Stomach (tissue), 9 donors: ENCODE data around the gene FARSB. TPM values are rescaled to one million over a fixed set of nuclear protein-coding genes. Genes with fewer than 3 reads are reported as not detected.
"Not testable (repeated sequence)": the region's sequence is repeated elsewhere in the genome, so short reads cannot be mapped to it uniquely, and the experiment has no call there.

Source experiments
- DNase-seq, 2 donors: peaks; one replicate each; pipeline versions ENCODE4 v3.0.0 to v3.0.0-alpha.2; 2013 to 2019
- H3K27ac ChIP-seq, 5 donors: fragments of 200-600 bp in 4 of 5; sonication (generic) in 4 of 5; one replicate each; pipeline ENCODE4 v1.5.1; 2013 to 2019; ENCODE audit warnings: mild to moderate bottlenecking in 1 of 5, moderate library complexity in 1 of 5
- H3K27me3 ChIP-seq, 3 donors: fragments of 200-600 bp; sonication (generic); one replicate each; pipeline ENCODE4 v1.5.1; 2017 to 2019; ENCODE audit warnings: mixed run types in 1 of 3
- H3K36me3 ChIP-seq, 4 donors: fragments of 200-600 bp; sonication (generic); 1 replicate in 3 of 4; 2 replicates in 1 of 4; pipeline ENCODE4 v1.5.1; 2016 to 2019
- H3K4me1 ChIP-seq, 4 donors: fragments of 200-600 bp; sonication (generic); one replicate each; pipeline ENCODE4 v1.5.1; 2016 to 2019
- H3K4me3 ChIP-seq, 4 donors: fragments of 200-600 bp; sonication (generic) in 3 of 4; one replicate each; pipeline ENCODE4 v1.5.1; 2016 to 2019; ENCODE audit warnings: mild to moderate bottlenecking in 1 of 4
- H3K9me3 ChIP-seq, 4 donors: fragments of 200-600 bp; sonication (generic); one replicate each; pipeline ENCODE4 v1.5.1; 2016 to 2019
- EP300 ChIP-seq: sonication (generic); formaldehyde crosslinking; IDR thresholded peaks from one replicate; pipeline ENCODE4 v1.6.1; 2017; ENCODE audit warnings: antibody characterized with exemption
- POLR2A ChIP-seq, 4 donors: fragments of 450-650 bp; IDR thresholded peaks; one replicate each; pipeline ENCODE4 v1.6.1; 2016; ENCODE audit warnings: antibody characterized with exemption in 4 of 4, control low read depth in 2 of 4, mild to moderate bottlenecking in 1 of 4, moderate library complexity in 1 of 4
- POLR2AphosphoS5 ChIP-seq, 3 donors: sonication (generic); formaldehyde crosslinking; IDR thresholded peaks; one replicate each; pipeline ENCODE4 v1.6.1; 2016; ENCODE audit warnings: antibody characterized with exemption in 3 of 3
- WGBS, 5 donors: extraction: QIAGEN DNeasy Blood & Tissue Kit in 3 of 5; methylation state at CpG; one replicate each; pipeline versions ENCODE4 v1.1.5 to v1.1.7; 2013 to 2018; 5-methylcytosine and 5-hydroxymethylcytosine counted together
- intact Hi-C: fragments of 100-400 bp; cut with DNase I; formaldehyde crosslinking; loops from one replicate; pipeline ENCODE4 v1.15.1; 2023; ENCODE audit warnings: low total_unique reads
- polyA plus RNA-seq, 3 donors: library from polyadenylated mRNA; stranded (reverse); fragments of 200-250 nt; gene quantifications; one replicate each; pipeline ENCODE4 v1.2.3, GENCODE V29; 2013
- total RNA-seq, 5 donors: library from RNA; depleted of rRNA; stranded (reverse); fragments of >200 nt; gene quantifications; one replicate each; pipeline versions ENCODE4 v1.1.0 to v1.2.3, GENCODE V29; 2014 to 2016
- TF ChIP-seq, protein P1 (sequence below), 7 experiments: fragments of 450-650 bp in 4 of 7; fragments of 200-600 bp in 3 of 7; sonication (generic) in 3 of 7; IDR thresholded peaks; one replicate each; pipeline ENCODE4 v1.5.1; 2016 to 2019; ENCODE audit warnings: antibody characterized with exemption in 7 of 7, control low read depth in 2 of 7, mild to moderate bottlenecking in 1 of 7
- donor health status: healthy with polysubstance abuse.
- donor health status: Bipolar disorder and iron deficiency.
- donor health status: healthy.

FARSB gene
- total and polyA plus RNA-seq, 8 donors = 1.4 to 26.3 (median 13.8) TPM

- DNase-seq = peak in 1 of 2 donors; percentile 51
- H3K27ac ChIP-seq = no peak overlapping the region
Observed at GRCh38 chr2:222594679-222595078, 61.2 kb downstream of the FARSB start.

GRCh38 chr2:222592176-222592575 lies 63.7 kb downstream of the FARSB start:
- TF ChIP-seq POLR2AphosphoS5 (IDR thresholded peaks at IDR 0.05) = no peak
- TF ChIP-seq, protein P1, sequence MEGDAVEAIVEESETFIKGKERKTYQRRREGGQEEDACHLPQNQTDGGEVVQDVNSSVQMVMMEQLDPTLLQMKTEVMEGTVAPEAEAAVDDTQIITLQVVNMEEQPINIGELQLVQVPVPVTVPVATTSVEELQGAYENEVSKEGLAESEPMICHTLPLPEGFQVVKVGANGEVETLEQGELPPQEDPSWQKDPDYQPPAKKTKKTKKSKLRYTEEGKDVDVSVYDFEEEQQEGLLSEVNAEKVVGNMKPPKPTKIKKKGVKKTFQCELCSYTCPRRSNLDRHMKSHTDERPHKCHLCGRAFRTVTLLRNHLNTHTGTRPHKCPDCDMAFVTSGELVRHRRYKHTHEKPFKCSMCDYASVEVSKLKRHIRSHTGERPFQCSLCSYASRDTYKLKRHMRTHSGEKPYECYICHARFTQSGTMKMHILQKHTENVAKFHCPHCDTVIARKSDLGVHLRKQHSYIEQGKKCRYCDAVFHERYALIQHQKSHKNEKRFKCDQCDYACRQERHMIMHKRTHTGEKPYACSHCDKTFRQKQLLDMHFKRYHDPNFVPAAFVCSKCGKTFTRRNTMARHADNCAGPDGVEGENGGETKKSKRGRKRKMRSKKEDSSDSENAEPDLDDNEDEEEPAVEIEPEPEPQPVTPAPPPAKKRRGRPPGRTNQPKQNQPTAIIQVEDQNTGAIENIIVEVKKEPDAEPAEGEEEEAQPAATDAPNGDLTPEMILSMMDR (IDR thresholded peaks at IDR 0.05) = no peak
- TF ChIP-seq EP300 = no peak
- TF ChIP-seq POLR2A (IDR thresholded peaks at IDR 0.05) = no peak
- no peaks in the 10 kb centered on the region for H3K27me3 ChIP-seq
- peaks cover 10 to 47% (median 31%) of the 10 kb centered on the region in 4 donors for H3K36me3 ChIP-seq
- no peak overlapping the region for H3K4me3 ChIP-seq
- no peaks in the 10 kb centered on the region for H3K4me1 ChIP-seq
- WGBS, 5 donors = 81 to 86% (median 85%) methylated on average over 2 of the region's 2 CpGs
- no peak overlapping the region for H3K27ac ChIP-seq
- no peak for DNase-seq
- H3K9me3 ChIP-seq = no peaks in the 10 kb centered on the region
- intact Hi-C loops = no loop called here

More at GRCh38 chr2:222594679-222595078, 61.2 kb downstream of the FARSB start:
- TF ChIP-seq, protein P1 (IDR thresholded peaks at IDR 0.05) = no peak
- TF ChIP-seq POLR2AphosphoS5 (IDR thresholded peaks at IDR 0.05) = peak in 1 of 3 donors; percentile 8
- intact Hi-C loops = no loop called here
- peaks cover 15 to 67% (median 55%) of the 10 kb centered on the region in 4 donors for H3K36me3 ChIP-seq
- no peaks in the 10 kb centered on the region for H3K27me3 ChIP-seq
- WGBS, 5 donors = 87 to 98% (median 91%) methylated on average over 1 of the region's 1 CpG
- H3K4me3 ChIP-seq = no peak overlapping the region
- no peaks in the 10 kb centered on the region for H3K4me1 ChIP-seq
- H3K9me3 ChIP-seq = no peaks in the 10 kb centered on the region

- no peaks in the 10 kb centered on the region for H3K9me3 ChIP-seq
- no peaks in the 10 kb centered on the region for H3K4me1 ChIP-seq
- WGBS, 5 donors = 88 to 100% (median 93%) methylated on average over 1 of the region's 1 CpG
- H3K27me3 ChIP-seq = no peaks in the 10 kb centered on the region
- H3K27ac ChIP-seq = no peak overlapping the region
- TF ChIP-seq POLR2AphosphoS5 (IDR thresholded peaks at IDR 0.05) (no peak), POLR2A (IDR thresholded peaks at IDR 0.05) (no peak), EP300 (no peak)
- TF ChIP-seq, protein P1 (IDR thresholded peaks at IDR 0.05) = no peak
- no peak for DNase-seq
- H3K4me3 ChIP-seq = no peak overlapping the region
- intact Hi-C loops = no loop called here
- H3K36me3 ChIP-seq = peaks cover 10 to 43% (median 28%) of the 10 kb centered on the region in 4 donors
Observed at GRCh38 chr2:222591661-222592060, 64.2 kb downstream of the FARSB start.

DNA sequence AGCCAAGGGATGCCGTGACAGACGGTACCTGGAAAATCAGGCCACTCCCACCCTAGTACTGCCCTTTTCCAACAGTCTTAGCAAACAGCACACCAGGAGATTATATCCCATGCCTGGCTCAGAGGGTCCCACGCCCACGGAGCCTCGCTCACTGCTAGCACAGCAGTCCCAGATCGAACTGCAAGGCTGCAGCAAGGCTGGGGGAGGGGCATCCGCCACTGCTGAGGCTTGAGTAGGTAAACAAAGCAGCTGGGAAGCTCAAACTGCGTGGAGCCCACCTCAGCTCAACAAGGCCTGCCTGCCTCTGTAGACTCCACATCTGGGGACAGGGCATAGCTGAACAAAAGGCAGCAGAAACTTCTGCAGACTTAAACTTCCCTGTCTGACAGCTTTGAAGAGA lies 71.3 kb downstream of the FARSB start:
- H3K27me3 ChIP-seq, H3K4me3 ChIP-seq, intact Hi-C loops, DNase-seq, H3K27ac ChIP-seq, H3K9me3 ChIP-seq, H3K4me1 ChIP-seq: not testable (repeated sequence)
- peaks cover 0 to 16% (median 13%) of the 10 kb centered on the region in 4 donors for H3K36me3 ChIP-seq
- 89 to 94% (median 94%) methylated on average over 8 of the region's 8 CpGs for WGBS, 5 donors

DNA sequence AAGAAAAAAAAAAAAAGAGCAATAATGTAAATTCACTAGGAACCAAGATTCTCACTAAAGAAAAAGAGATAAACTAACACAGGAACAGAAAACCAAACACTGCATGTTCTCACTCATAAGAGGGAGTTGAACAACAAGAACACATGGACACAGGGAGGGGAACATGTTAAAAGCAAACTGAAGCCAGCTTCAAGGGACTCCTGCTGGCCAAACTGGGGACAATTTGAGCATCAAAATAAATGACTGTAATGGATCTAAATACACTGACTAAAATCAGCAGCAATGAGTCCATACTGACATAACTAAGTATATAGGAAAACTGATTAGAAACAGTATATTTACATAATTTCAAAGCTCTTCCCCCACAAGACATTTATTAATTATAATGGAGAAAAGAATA lies 73.0 kb downstream of the FARSB start:
- no peak for TF ChIP-seq EP300
- Histone ChIP-seq H3K36me3 (peaks cover 0 to 20% (median 13%) of the 10 kb centered on the region in 4 donors), H3K27ac (no peak overlapping the region), H3K4me3 (no peak overlapping the region), H3K9me3 (no peaks in the 10 kb centered on the region), H3K27me3 (no peaks in the 10 kb centered on the region), H3K4me1 (no peaks in the 10 kb centered on the region)
- intact Hi-C loops = no loop called here
- no peak for DNase-seq
